GM21528 (cell line): ENCODE data around the gene HECW1.

Experiments
- ATAC-seq: cut with Tn5 transposase; IDR thresholded peaks from one replicate; pipeline ENCODE4 v1.9.1; 2021; ENCODE audit warnings: mild to moderate bottlenecking, moderate library complexity; ENCODE audit not compliant: unreplicated experiment, low FRiP score

The HECW1 gene

DNA sequence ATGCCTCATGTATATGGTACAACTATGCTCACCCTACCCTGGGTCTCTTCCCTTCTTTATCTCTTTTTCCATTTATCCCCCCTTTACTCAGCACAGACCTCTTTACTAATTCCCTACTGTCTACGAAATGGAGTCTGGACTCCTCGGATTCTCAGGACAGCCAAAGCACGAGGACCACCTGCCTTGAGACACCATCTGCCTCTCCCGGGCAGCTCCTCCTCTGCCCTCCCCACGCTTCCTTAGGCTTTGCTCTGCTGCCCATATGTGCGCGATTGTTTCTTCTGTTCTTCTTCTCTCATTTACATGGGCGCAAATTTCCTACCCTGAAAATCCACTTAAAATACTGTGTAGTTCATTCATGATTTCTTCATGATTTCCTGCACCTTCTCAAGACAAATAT lies 407.8 kb downstream of the HECW1 start:
- no peak for ATAC-seq

DNA sequence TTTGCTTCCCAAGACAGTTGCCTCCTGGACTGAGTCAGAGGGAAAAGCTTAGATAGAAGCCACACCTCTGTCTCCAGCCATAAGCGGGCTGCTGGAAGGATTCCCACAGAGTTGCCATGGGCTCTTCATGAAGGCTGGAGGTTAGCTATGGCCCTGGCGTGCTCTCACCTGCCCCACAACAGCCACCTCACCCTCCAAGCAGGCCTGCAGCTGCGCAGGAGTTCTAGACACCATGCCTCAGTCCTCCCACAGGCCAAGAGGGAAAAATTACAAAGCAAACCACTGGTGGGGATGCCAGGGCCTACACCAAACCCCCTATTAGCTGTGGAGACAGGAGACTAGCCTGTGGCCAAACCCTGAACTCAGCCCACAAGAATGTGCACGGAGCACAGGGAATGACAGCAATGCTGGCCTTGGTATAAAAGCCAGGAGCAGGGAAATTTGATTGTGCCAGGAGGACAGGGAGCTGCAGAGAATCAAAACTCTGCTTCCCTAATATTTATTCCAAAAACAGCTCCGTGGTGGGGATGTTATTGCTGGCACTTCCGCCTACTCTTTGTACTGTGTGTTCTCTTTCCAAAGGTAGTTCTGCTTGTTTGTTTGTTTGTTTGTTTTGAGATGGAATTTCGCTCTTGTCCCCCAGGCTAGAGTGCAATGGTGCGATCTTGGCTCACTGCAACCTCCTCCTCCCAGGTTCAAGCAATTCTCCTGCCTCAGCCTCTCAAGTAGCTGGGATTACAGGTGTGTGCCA lies 410.1 kb downstream of the HECW1 start:
- ATAC-seq, result no peak

DNA sequence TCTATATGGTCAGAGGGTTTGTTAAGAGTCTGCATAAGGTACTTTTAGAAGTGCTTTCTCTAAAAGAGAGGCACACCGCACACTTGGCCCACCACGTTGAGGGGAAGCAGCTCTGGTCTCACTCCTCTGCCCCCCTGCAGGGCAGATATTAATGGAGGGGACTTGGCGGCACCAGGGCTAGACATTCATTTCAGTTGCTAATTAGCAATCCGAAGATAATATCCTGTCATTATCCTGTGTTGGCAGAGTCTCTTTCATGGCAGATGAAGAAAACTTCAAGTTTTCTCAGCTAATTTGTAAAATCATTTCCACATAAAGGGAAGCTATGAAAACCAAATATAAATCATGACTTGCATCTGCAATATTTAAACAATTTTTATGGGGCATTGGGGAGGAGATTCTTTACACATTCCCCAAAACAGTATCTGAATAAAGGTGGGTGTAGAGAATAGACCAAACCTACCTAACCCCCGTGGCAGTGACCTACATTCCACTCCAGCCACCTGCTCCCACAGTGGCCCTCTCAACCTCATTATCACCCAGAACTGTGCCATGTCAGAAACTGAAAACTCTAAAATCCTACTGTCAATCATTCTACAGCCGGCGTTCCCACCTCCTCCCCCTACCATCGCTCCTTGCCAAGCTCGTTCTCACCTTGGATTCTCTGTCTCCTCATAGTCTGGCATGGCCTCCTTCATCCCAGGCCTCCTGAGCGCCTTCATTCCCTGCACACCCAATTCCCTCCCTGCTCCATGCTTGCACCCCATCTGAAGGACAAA lies 416.3 kb downstream of the HECW1 start:
- ATAC-seq, result no peak

DNA sequence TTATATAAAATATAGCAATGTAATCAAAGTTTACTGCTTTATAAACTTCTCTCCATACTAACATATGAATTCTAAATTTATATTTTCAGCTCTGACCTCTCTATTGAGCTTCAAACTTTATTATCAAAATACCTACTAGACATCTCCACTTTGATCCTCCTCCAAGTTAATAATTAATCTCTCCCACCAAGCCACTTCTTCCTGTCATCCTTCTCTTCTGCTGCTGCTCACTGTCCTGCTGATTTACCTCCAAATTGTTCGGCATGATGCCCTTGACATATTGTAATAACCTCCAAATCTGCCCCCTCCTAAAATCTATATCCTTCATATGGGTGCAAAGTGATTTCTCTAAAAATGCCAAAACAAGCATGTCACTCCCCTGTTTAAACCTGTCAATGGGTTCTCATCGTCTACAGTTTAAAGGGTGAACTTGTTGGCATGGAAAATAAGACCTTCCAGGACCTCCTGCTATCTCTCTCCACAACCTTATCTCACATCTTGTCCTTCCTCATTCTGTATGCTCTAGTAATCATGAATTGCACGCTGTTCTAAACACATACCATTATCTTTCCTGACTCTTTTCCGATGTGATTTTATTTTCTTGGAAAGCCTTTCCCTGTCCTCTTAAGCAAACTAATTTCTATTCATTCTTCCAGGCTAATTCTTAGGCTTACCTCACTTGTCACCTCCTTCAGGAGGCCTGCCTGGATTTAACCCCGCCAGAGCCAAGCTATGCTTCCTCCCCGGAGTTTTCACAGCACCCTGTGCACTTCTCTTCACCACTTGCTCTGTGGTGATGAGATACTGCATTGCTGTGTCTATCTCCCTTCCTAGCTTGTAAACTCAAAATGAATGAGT lies 418.3 kb downstream of the HECW1 start:
- no peak for ATAC-seq

DNA sequence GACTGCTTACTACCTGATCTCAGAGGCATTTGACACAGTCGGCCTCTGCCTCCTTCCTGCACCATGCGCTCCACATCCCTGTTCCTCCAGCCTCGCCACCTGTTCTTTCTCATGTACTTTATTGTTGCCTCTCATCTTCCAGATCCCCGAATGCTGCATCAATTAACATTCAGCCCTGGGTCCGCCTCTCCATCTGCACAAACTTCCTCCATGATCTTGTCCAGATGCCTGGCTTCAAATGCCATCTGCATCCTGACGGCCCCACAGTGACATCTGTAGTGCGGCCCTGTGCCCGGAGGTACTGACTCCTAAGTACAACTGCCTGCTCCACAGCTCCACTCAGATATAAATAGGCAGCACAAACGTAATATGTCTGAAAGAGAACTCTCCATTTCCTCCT lies 419.3 kb downstream of the HECW1 start:
- ATAC-seq, result no peak

DNA sequence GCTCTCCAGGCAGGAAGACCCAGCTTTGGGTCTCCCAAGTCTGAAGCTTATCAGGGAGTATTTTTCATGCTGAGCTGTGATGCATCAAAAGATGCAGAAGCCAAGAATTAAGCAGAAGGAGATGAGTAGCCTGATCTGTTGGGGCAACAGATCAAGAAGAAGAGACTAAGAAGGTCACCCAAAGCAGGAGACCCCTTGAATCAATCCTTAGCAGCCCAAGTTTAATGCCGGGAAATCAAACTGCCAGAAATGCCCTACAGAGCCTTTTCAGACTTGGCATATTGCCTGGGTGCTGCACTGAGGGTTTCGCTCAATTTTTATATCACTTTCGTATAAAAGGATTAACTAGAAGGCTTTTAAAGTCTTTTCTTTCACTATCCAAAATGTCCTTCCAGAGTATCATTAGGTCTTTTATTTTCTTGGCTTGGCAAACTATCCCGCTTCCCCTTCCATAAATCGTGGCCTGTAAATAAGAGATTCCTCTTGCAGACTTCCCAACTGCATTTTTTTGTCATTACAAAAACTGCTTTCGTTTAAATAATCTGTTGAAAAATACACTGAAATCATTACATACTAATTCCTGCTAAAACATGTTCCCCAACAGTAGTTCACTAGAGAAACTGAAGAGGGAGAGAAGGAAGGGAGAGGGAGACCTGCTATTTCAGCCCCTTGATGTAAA lies 421.5 kb downstream of the HECW1 start:
- no peak for ATAC-seq

DNA sequence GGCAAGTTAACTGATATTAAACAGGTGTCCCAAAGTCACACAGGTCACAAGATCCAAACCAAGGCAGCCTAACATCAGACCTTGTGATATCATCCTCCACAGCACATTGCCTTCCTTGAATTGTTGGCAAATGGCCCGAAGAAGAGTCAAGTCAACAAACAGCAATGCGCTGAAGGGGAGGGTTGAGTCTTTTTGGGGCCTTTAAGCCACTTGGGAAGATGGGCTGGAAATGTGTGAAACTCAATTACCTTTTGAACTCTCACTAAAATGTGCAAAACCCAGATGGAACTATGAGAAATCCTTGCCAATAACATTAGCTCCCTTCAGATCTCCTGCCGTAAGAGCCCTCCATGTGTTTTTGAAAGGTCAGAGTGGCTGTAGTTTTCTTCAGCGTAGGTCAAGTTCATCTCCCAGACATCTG lies 422.6 kb downstream of the HECW1 start:
- ATAC-seq, result no peak

DNA sequence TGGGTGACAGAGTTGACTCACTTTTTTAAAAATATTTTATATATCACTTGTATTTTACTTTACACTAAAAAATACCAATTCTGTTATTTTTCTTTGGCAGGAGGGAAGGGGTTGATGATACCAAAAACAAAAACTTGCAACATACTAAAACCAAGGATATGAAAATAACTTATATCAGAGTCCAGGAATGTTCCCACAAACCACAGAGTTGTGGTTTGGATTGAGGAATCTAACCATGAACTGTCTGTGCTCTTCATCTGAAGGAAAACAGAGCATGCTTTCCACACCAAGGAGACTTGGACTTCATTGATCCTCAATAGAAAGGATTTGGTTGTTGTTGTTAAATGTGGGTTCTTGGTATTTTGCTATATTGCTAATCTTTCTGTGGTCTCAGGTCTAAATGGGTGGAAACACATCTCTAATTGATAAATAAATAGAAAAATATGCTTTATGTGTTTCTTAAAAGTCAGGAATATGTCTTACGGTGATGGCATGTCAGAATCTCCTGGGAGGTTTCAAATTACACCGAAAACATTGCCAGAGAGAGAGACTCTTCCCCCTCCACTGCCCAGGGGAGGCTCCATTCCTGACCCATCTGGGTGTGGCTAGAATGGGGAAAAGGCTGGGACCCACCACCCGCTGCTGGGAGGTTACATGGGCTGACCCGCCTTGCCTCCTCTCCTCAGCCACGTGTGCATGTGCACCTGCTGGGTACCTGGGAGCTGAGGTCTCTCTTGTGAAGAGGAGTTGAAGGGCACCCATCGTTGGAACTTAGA lies 423.6 kb downstream of the HECW1 start:
- no peak for ATAC-seq

DNA sequence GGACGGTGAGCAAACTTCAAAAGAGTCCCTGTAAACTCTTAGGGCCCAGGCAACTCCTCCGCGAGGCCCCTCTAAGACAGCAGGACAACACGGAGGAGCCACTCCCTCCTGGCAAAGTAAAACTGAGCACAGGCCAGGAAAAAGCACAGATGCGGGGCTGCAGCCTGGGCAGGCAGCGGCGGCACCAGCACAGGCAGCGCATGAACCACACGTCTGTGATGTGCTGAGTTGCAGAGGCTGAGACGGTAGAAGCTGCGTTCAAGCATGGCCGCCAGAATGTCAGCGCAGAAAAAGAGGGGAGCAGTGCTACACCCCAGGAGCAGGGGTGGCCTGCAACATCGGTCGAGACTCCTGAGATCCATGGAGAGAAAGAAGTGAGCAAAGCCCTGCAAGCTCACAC lies 424.3 kb downstream of the HECW1 start:
- no peak for ATAC-seq

DNA sequence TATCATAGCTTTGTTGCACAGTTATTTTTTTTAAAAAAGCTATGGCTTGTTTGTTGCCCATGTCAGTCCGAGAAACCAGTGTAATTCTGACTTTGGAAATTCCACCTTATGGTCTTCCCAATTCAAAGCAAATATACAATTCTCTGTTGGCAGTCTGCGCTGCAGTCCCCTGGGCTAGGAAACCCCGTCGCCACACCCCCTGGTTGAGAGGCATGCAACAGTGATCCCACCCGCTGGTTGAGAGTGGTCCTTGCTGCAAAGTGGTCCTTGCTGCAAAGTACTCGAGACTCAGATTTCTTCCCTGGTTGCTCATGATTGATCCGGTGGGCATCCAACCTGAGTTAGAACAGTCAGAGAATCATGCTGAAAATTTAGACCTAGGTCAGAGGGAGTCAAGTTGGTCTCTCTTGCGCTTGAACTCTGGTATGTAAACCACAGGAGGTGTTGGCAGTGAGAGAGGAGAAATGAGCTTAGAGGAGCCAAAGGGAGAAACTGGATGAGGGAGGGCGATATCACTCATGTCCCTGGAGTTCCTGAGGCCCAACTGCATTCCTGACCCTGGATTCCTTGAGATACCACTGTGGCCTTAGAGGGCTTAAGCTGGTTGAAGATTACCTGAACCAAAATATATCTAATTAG lies 425.4 kb downstream of the HECW1 start:
- ATAC-seq, result no peak

DNA sequence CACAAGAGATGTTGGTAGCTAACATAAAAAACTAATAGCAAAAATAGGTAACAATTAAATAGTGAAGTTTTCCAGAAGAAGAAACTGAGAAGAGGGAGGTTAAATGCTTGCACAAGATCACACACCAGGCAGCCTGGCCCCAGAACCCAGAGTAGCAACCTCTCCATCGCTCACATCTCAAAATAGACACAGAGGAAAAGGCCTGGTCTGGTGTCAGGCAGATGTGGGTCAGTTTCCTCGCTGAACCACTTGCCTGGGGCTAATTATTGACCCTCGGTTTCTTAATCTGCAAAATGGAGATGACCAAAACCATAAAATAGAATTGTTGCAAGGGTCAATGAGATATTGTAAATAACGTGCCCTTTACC lies 425.9 kb downstream of the HECW1 start:
- ATAC-seq, result no peak

DNA sequence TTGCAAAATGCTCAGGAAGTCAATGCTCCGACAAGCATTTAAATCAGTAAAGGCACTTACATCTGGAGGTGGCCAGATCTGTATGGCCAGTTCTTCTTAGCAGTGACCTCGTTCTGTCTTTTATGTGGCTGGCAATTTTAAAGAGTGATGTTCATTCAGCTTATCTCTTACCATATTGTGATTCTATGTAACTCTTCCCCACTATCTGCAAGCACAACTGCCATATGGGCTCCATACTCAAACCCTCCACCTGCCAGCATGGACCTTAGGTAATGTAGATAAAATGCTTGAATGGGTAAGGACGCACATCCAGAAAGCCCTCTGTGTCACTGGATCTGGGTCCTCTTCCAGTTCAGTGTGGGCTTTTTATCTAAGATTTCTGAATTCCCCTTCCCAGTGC lies 428.0 kb downstream of the HECW1 start:
- ATAC-seq, result no peak

DNA sequence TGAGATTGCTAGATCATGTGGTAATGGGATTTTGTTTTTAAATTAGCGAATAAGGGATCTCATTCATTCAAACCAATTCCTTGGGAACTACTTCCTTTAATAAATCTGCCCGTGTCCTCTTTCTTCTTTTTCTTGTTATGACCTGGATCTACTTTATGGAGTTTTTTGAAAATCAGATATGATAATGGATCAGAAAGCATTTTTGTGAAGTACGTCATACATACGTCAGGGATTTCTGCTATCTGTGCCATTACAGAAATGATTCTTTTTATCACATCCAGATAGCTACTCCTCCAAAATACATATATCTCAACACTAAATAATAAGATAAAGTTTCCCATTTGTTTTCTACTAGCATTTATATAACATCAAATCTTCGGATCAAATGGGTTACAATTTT lies 430.3 kb downstream of the HECW1 start:
- ATAC-seq, result no peak

DNA sequence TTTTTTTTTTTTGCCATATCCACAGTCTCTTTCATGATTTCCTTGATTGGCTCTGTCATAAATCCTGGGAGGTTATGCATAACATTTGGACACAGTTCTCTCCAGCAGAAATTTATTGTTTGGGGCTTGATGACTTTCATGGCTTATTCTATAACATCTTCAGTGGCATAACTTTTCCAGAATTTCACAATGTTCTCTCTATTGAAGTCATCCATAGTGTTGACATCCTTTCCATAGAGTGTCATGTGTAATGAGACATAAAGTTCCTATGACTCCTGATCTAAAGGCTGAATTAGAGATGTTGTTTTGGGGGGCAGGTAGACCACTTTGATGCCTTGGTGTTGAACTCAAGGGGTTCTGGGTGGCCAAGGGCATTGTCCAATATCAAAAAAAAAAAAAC lies 433.8 kb downstream of the HECW1 start:
- ATAC-seq, result no peak

DNA sequence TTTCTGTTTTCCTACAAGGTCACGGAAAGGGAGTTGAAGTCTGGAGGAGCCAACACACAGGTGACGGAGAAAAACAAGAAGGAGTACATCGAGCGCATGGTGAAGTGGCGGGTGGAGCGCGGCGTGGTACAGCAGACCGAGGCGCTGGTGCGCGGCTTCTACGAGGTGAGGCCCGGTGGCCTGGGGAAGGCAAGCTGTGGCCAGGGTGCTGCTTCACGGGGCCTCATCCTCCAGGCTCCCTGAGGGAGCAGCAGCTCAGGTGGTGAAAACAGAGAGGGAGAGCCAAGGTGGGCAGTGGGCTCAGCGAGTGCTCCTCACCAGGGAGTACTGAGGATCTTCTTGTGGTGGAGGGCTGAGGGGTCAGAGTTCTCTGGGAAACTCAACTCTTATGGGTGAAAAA lies 438.0 kb downstream of the HECW1 start:
- ATAC-seq, result no peak

DNA sequence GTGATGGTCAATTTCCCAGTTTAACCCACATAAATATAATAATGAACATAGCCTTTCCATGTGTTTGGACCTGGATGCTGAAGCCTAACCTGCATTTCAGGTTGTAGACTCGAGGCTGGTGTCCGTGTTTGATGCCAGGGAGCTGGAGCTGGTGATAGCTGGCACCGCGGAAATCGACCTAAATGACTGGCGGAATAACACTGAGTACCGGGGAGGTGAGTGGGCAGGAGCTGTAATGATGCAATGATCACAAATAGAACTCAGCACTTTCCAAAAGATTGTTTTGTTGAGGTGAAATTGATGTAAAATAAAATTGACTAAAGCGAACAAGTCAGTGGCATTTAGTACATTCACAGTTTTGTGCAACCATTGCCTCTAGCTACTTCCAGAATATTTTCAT lies 439.7 kb downstream of the HECW1 start:
- ATAC-seq, result no peak

DNA sequence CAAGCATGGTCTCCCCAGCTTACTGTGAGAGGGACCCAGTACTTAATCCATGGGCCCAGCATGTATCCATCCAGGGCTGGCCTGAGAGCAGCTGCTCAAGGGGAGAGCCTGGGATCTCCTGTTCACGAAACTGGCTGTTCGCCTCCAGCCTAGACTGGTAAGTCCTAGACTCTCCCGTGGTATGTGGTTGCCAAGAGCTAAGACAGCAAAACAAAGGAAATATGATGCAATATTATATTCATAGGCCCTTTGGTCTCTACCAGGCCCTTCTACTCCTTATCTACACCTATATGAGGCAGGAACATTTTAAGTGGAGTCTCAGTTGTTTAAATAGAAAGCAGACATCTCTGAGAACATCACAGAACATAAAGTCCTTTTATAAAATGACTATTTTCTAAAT lies 441.6 kb downstream of the HECW1 start:
- no peak for ATAC-seq

DNA sequence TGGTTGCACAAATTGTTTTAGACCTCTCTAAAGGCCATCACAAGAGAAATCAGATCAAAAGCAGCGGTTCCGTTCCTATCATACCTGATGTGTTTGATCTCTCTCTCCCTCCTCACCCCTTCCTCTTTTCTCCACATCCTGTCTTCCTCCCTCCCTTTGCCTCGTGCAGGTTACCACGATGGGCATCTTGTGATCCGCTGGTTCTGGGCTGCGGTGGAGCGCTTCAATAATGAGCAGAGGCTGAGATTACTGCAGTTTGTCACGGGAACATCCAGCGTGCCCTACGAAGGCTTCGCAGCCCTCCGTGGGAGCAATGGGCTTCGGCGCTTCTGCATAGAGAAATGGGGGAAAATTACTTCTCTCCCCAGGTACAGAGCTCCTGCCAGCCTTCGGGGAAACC lies 442.0 kb downstream of the HECW1 start:
- ATAC-seq, result no peak

DNA sequence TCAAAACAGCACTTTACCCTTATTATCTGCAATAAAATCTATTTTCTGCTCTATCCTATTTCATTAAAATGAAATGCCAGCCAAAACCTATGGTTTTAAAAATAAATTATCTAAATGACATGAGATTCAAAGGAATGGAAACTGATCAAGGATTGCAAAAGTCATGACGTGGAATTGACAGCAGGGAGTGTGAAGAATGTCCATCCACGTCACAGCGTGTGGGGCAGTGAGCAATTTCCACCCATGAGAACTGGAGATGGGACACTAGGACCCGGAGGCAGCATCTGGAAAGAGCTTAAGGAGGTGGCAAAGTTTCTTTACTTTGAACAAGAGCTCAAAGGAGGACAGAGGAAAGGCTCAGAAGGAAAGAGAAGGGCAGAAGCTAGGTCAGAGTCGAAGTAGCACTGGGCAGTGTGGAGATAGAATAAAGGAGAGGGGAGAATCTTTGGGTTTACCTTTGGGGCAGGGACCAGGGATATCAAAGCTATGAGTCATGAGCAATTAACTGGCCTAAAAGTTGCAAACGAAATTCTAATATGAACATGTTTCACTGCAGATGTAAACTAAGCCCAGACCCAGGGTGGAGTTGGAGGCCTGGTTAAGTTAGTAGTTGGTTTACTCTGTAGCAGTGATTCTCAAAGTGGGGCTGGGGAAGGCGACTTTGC lies 445.5 kb downstream of the HECW1 start:
- ATAC-seq, result no peak
